Measurements from ENCODE around the gene SSH2. TPM values are rescaled to one million over a fixed set of nuclear protein-coding genes. Genes with fewer than 3 reads are reported as not detected.
A peak's percentile ranks its signal among the peaks of the same experiment; 100 is the strongest.

The SSH2 gene
- total RNA-seq = 10 to 100 TPM; 42.5 to 85.5 TPM
- 10 to 100 TPM; 23.5 to 26.1 (median 23.9) TPM for polyA plus RNA-seq (ENCODE audit: insufficient read length in 6 of 6)
- long read RNA-seq, donor 1, partial matches to known transcripts = 0 of 2 reads
- long read RNA-seq, donor 1, other reads (novel, unspliced or antisense) = 0 of 2 reads
- long read RNA-seq, donor 2, partial matches to known transcripts = 16 of 19 reads
- long read RNA-seq, donor 2, other reads (novel, unspliced or antisense) = 0 of 19 reads
- long read RNA-seq, donor 3, transcript SSH2-211 (2 exons, 570 nt) = major isoform, 5 of 5 reads
- long read RNA-seq, donor 3, partial matches to known transcripts = 0 of 5 reads
- long read RNA-seq, donor 3, other reads (novel, unspliced or antisense) = 0 of 5 reads
- long read RNA-seq, donor 4, partial matches to known transcripts = 0 of 5 reads
- long read RNA-seq, donor 4, other reads (novel, unspliced or antisense) = 1 of 5 reads
- long read RNA-seq, donor 5, full-length matches to known transcripts = 3 of 8 reads
- long read RNA-seq, donor 5, partial matches to known transcripts = 5 of 8 reads
- long read RNA-seq, donor 5, other reads (novel, unspliced or antisense) = 0 of 8 reads
- long read RNA-seq, donor 6, partial matches to known transcripts = 0 of 4 reads
- long read RNA-seq, donor 6, other reads (novel, unspliced or antisense) = 0 of 4 reads
- long read RNA-seq, donor 7, partial matches to known transcripts = 0 of 2 reads
- long read RNA-seq, donor 7, other reads (novel, unspliced or antisense) = 0 of 2 reads
- long read RNA-seq, donor 8, full-length matches to known transcripts = 4 of 4 reads
- long read RNA-seq, donor 8, partial matches to known transcripts = 0 of 4 reads
- long read RNA-seq, donor 8, other reads (novel, unspliced or antisense) = 0 of 4 reads
- long read RNA-seq, donor 9 = 0 reads
- long read RNA-seq, donor 10, partial matches to known transcripts = 1 of 3 reads
- long read RNA-seq, donor 10, other reads (novel, unspliced or antisense) = 1 of 3 reads
- long read RNA-seq, donor 11 = 0 reads
- long read RNA-seq, donor 12, partial matches to known transcripts = 0 of 3 reads
- long read RNA-seq, donor 12, other reads (novel, unspliced or antisense) = 0 of 3 reads

- Histone ChIP-seq H3K36me3 (no peaks in the 10 kb centered on the region), H3K27ac (peak within 1 kb of the TSS; percentile 92), H3K9me3 (no peaks in the 10 kb centered on the region), H3K27me3 (no peaks in the 10 kb centered on the region), H3K4me3 (peak within 1 kb of the TSS; percentile 53 to 81), H3K4me1 (peaks cover 10 to 40% of the 10 kb centered on the region in 2 donors)
- intact Hi-C loops (cut with DNase I) = loop anchor here in 1 of 2 donors (2.0 to 10.0 kb wide), 2 partner anchors 121 to 295 kb away; no protein-coding TSS in a partner anchor
- ATAC-seq (peak; percentile 92), DNase-seq (peak; percentile 74 to 98 (median 90))
- no peak for TF ChIP-seq CTCF (IDR thresholded peaks at IDR 0.05)
These were observed at the start of gene SSH2 for GRCh38 chr17:29929533-29930408. Gene SSH2 (minus strand): TSS chr17:29930228. CDS start chr17:29930000, 228 bp downstream.

GRCh38 chr17:29977836-29978235 lies 47.8 kb upstream of the SSH2 start:
- no peaks in the 10 kb centered on the region for H3K27me3 ChIP-seq
- TF ChIP-seq CTCF (IDR thresholded peaks at IDR 0.05) = no peak
- DNase-seq (no peak), ATAC-seq (no peak)
- H3K27ac ChIP-seq = no peak overlapping the region
- intact Hi-C loops (cut with DNase I) = no loop called here
- H3K4me3 ChIP-seq = no peak overlapping the region
- no peaks in the 10 kb centered on the region for H3K36me3 ChIP-seq
- no peaks in the 10 kb centered on the region for H3K4me1 ChIP-seq
- H3K9me3 ChIP-seq = no peaks in the 10 kb centered on the region

GRCh38 chr17:29973005-29973404 lies 43.0 kb upstream of the SSH2 start:
- DNase-seq = no peak
- TF ChIP-seq CTCF (IDR thresholded peaks at IDR 0.05) = no peak
- no peak overlapping the region for H3K27ac ChIP-seq
- intact Hi-C loops (cut with DNase I) = no loop called here
- ATAC-seq = no peak
- H3K27me3 ChIP-seq = no peaks in the 10 kb centered on the region
- H3K36me3 ChIP-seq = no peaks in the 10 kb centered on the region
- no peak overlapping the region for H3K4me3 ChIP-seq
- no peaks in the 10 kb centered on the region for H3K4me1 ChIP-seq
- H3K9me3 ChIP-seq = no peaks in the 10 kb centered on the region

GRCh38 chr17:29972277-29972676 lies 42.2 kb upstream of the SSH2 start:
- ATAC-seq (no peak), DNase-seq (no peak)
- H3K36me3 ChIP-seq = no peaks in the 10 kb centered on the region
- TF ChIP-seq CTCF (IDR thresholded peaks at IDR 0.05) = no peak
- no peaks in the 10 kb centered on the region for H3K27me3 ChIP-seq
- H3K9me3 ChIP-seq = no peaks in the 10 kb centered on the region
- no peaks in the 10 kb centered on the region for H3K4me1 ChIP-seq
- no peak overlapping the region for H3K27ac ChIP-seq
- no peak overlapping the region for H3K4me3 ChIP-seq
- intact Hi-C loops (cut with DNase I) = no loop called here
